ENCODE data around the gene TOP1.

DNA sequence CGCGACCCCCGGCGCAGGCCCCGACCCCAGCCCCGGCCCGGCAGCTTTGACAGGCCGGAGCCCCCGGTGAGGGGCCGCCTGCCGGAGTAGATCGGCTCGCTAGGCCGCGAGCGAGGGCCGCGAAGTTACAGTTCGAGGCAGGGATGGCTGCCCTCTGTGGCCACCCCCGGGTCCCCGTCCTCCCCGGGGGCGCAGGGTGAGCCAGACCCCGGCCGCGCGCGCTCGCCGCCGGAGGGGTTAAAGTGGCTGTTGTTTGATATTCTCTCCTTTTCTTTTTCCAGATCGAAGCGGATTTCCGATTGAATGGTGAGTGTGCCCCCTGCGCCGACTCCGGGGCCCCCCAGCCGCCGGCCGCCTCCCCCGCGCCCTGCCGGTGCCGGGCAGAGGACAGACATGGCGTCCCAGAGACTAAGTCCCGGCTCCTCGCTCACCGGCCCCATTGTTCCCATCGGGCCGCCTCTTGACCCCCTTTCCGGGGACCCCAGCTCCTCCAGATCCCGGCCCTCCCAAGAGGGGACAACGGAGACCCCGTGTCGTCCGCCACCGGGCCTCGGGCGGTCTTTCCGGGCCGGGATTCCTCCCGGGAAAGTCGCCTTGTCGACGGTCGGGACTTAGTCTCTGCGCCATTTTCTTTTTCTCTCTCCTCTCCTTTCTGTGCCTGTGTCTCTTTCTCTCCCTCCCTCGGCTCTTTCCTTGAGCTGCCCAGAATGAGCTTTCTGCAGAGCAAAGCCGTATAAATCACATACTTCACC, 704 bp downstream of the TOP1 start:
- TF ChIP-seq, protein P1, sequence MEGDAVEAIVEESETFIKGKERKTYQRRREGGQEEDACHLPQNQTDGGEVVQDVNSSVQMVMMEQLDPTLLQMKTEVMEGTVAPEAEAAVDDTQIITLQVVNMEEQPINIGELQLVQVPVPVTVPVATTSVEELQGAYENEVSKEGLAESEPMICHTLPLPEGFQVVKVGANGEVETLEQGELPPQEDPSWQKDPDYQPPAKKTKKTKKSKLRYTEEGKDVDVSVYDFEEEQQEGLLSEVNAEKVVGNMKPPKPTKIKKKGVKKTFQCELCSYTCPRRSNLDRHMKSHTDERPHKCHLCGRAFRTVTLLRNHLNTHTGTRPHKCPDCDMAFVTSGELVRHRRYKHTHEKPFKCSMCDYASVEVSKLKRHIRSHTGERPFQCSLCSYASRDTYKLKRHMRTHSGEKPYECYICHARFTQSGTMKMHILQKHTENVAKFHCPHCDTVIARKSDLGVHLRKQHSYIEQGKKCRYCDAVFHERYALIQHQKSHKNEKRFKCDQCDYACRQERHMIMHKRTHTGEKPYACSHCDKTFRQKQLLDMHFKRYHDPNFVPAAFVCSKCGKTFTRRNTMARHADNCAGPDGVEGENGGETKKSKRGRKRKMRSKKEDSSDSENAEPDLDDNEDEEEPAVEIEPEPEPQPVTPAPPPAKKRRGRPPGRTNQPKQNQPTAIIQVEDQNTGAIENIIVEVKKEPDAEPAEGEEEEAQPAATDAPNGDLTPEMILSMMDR (IDR thresholded peaks at IDR 0.05), result no peak
- TF ChIP-seq POLR2A (IDR thresholded peaks at IDR 0.05), result peak in 1 of 2 donors; percentile 20
